Globus pallidus (tissue), 1 donor: Measurements from ENCODE around the gene MYL12B.
"Not testable (repeated sequence)": the region's sequence is repeated elsewhere in the genome, so short reads cannot be mapped to it uniquely, and the experiment has no call there.

Experiments
- DNase-seq: peaks from one replicate; pipeline ENCODE4 v3.0.0-alpha.2; 2015; ENCODE audit warnings: low spot score

Gene MYL12B

GRCh38 chr18:3297025-3297984, 35.4 kb downstream of the MYL12B start:
- DNase-seq = peak; percentile 72

- no peak for DNase-seq
These were observed 42.9 kb downstream of the MYL12B start for GRCh38 chr18:3304832-3305231.

DNA sequence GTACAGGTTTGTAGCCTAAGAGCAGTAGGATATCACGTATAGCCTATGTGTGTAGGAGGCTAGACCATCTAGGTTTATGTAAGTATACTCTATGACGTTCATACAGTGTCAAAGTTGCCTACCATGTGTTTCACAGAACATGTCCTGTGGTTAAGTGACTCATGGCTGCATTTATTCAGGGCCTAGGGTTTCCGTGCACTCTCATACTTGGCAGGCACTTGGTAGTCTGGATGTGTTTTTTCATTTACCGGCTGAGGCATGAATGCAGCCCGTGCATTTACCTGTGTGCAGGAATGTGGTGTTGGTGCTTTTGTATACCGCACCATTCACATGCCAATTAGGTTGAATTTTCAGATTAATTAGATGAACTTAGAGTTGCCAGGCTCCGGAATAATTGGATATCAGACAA, 43.4 kb downstream of the MYL12B start:
- DNase-seq = no peak

DNA sequence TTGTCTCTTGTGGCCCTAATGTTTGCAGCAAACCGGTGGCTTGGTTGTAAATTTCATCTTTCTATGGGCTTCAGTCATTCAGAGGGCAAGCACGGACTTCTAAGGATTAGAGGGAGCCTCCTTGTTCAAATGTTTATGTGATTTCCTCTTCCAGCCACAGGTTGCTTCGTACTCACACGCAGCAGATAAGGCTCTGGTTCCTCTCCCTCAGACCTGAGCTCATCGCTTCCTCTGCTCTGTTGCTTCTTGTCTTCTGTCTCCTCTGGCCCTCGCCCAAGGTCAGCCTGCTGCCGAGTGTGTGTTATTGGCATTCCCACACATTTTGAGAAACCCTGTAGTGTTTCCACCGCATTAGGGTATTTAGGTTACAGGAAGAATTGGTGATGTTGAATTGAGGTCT, 44.0 kb downstream of the MYL12B start:
- DNase-seq = no peak

DNA sequence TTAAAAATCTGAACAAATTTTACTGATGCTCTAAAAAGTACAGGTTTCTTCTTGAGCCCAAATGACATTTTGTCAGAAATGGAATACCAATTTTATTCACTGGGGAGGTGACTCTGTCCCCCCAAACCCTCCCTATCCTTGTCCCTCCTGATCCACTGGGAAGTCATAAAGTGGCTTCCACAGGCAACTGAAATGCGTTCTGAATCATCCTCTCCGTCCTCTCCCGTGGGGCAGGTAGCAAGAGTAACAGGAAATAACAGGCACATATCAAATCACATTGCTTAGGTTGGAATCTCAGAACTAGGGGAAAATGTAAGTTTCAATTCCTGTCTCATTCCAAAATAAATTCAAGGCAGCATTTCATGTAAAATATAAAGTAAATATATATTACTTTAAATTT, 44.5 kb downstream of the MYL12B start:
- DNase-seq = no peak

DNA sequence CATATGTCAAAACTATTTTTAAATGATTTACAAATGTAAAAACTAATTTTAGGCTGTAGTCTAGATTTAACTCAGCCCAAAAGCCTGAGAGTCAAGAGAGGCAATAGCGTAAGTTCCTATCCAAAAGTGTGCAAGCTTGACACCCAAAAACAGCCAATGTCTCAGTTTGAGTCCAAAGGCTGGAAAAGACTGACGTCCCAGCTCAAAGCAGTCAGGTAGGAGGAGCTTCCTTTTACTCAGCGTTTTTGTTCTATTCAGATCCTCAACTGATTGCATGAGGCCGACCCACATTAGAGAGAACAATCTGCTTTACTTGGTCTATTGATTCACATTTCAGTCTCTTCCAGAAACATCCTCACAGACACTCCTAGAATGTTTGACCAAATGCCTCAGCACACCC, 51.8 kb downstream of the MYL12B start:
- no peak for DNase-seq

- DNase-seq = not testable (repeated sequence)
These were observed 53.4 kb downstream of the MYL12B start for GRCh38 chr18:3315344-3315743.

DNA sequence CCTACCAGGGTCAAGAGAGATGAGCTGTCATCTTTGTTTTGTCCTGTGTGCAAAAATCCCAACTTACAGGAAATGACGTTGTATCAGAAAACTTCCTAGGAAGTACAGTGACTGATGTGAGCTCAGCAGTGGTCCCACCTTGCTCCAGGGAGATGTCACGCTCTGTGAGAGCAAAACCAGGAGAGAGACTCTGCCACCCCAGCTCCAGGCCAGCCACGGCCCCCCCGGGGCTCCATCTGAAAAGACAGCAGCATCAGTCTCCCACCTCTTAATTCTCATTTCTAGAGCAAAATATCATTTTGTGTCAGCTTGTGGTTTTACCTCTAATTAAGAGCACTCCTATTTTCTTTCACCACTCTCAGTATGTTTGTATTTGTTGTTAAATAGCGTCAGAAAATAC, 57.5 kb downstream of the MYL12B start:
- no peak for DNase-seq

GRCh38 chr18:3319894-3320454, 58.0 kb downstream of the MYL12B start:
- no peak for DNase-seq

DNA sequence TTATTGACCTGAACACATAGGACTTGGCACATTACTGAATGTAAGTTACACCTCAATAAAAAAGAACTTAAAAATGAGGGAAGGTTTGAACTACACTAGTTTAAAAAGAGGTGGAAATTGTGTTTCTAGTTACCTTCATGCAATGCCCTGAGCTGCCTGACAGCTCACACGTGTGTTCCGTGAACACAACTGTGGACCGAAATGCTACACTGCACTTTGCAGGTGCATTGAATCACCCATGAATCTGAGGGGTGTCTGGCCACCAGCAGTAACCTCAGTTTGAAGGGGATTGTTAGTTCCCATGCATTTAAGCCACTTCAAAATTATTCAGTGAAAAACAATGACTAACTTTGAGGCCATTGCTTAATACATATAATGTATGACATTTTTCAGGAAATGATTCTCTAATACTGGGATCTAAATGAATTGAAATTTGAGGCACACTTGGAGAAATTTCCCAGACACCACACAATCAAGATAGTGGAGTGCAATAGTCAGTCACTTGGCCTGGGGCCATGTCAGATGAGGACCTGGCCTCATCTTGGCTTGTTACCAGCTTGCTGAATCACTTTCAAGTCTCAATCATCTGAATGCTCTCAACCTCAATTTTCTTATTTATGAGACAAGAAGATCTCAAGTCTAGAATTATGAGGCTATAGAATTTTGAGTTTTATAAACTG, 59.3 kb downstream of the MYL12B start:
- DNase-seq = no peak

DNA sequence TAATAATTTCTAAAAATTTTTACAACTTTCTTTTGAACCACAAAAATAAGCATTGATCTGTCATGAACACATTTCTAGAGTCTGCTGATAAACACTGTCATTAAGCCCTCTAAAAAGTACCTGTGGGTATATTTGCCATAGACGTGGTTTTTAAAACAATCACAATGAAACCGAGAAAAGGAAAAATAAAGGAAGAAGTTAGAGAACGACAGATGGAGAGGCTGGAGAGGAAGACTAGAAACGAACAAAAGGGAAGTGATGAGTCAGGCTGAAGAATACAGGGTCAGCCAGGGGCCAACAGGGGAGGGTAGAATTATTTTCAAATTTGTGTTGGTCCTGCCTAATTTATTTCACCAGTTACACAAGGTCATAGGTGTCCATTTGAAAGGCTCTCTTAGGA, 62.0 kb downstream of the MYL12B start:
- DNase-seq = no peak
